ENCODE data around the gene PAK4. TPM values are rescaled to one million over a fixed set of nuclear protein-coding genes. Genes with fewer than 3 reads are reported as not detected.

Gene PAK4
- total RNA-seq, 1 experiment from 2014 or later = 90.1 TPM

- no peaks in the 10 kb centered on the region for H3K4me1 ChIP-seq (ENCODE audit: control insufficient read depth in 1 of 2, insufficient read depth in 2 of 2, low read length in 2 of 2)
- ChIA-PET CTCF (no interaction called here), POLR2A (no interaction called here), RAD21 (ENCODE audit: low non-redundant PET in 1 of 2, low total read pairs in 2 of 2, uncharacterized antibody in 2 of 2, unreplicated experiment in 2 of 2) (no interaction called here)
- no peaks in the 10 kb centered on the region for H3K9me2 ChIP-seq (ENCODE audit: insufficient read depth)
- intact Hi-C loops (cut with micrococcal nuclease) = no loop called here
- TSS peak; percentile 30 for BruUV-seq (replicated peaks)
- TF ChIP-seq MAX (IDR thresholded peaks at IDR 0.05) (no peak), CTCF (IDR thresholded peaks at IDR 0.05 in 2 of 3, conservative IDR thresholded peaks at IDR 0.05 in 1 of 3; ENCODE audit: borderline replicate concordance in 1 of 3, insufficient read depth in 1 of 3, low read depth in 2 of 3, low read length in 2 of 3) (no peak), REST (IDR thresholded peaks at IDR 0.05; ENCODE audit: low read depth) (no peak)
- H3K9me3 ChIP-seq (ENCODE audit: control insufficient read depth in 1 of 2, insufficient read depth in 1 of 2, low read depth in 1 of 2, low read length in 2 of 2) = no peaks in the 10 kb centered on the region
- no peak overlapping the region for H3K9ac ChIP-seq (ENCODE audit: low read length)
- H3K27me3 ChIP-seq (ENCODE audit: insufficient read depth, low read length) = no peaks in the 10 kb centered on the region
- no peak for ATAC-seq
- H3K4me2 ChIP-seq (ENCODE audit: low read length) = no peak overlapping the region
- H3K27ac ChIP-seq (ENCODE audit: low read depth, low read length) = no peak overlapping the region
- no peak overlapping the region for H3K4me3 ChIP-seq (replicated peaks in 1 of 2; ENCODE audit: low read depth in 1 of 2, low read length in 2 of 2)
- no peaks in the 10 kb centered on the region for H4K20me1 ChIP-seq (ENCODE audit: insufficient read depth)
- DNase-seq (ENCODE audit: low read depth, low spot score) = no peak
- no peaks in the 10 kb centered on the region for H3K36me3 ChIP-seq (ENCODE audit: control insufficient read depth in 1 of 2, insufficient read depth in 2 of 2, low read length in 2 of 2)
- H3K79me2 ChIP-seq (ENCODE audit: insufficient read depth, low read length) = no peaks in the 10 kb centered on the region
- no peak overlapping the region for H2AFZ ChIP-seq (ENCODE audit: low read depth, low read length, poor library complexity, severe bottlenecking)
These were observed 25.0 kb upstream of the PAK4 start for GRCh38 chr19:39100500-39101166.
